Activated T-helper 1 cell treated with anti-CD3 and anti-CD28 coated beads, Interleukin-12 subunit alpha, Interleukin-12 subunit beta, Interleukin-2, Interleukin-4 antibody, amounts not matched to agents 30 ng/mL and 10 ng/mL and 1 ng/mL, durations not matched to agents 14 hours and 24 hours and 36 hours (primary cell): ENCODE measurements around the gene PDE2A. TPM values are rescaled to one million over a fixed set of nuclear protein-coding genes. Genes with fewer than 3 reads are reported as not detected.

Experiments
- DNase-seq: peaks from one replicate; pipeline ENCODE4 v3.0.0; 2021; ENCODE audit warnings: low spot score
- H3K27ac Mint-ChIP-seq: one replicate; pipeline ENCODE4 v1.8.0; 2021; ENCODE audit warnings: mild to moderate bottlenecking, mixed read lengths
- H3K27me3 Mint-ChIP-seq: one replicate; pipeline ENCODE4 v1.8.0; 2022; ENCODE audit warnings: mild to moderate bottlenecking, moderate library complexity, mixed read lengths; ENCODE audit not compliant: insufficient read depth
- H3K36me3 Mint-ChIP-seq: one replicate; pipeline ENCODE4 v1.8.0; 2021; ENCODE audit warnings: low read depth, mixed read lengths
- H3K4me1 Mint-ChIP-seq: one replicate; pipeline ENCODE4 v1.8.0; 2021; ENCODE audit warnings: low read depth, mixed read lengths
- H3K4me3 Mint-ChIP-seq: one replicate; pipeline ENCODE4 v1.8.0; 2021; ENCODE audit warnings: mild to moderate bottlenecking, moderate library complexity, mixed read lengths
- H3K9me3 Mint-ChIP-seq: one replicate; pipeline ENCODE4 v1.8.0; 2021; ENCODE audit warnings: mixed read lengths
- intact Hi-C: fragments of 100-400 bp; cut with micrococcal nuclease; formaldehyde crosslinking; loops from one replicate; pipeline ENCODE4 v1.15.1; 2024
- total RNA-seq: library from RNA; stranded (reverse); gene quantifications from 2 replicates; pipeline ENCODE4 v1.2.3, GENCODE V29; 2022

Gene PDE2A
- total RNA-seq, 1 donor from 2014 or later = 0.57 TPM

GRCh38 chr11:72687326-72687725 lies 13.1 kb upstream of the PDE2A start:
- H3K36me3 Mint-ChIP-seq = peaks cover 15% of the 10 kb centered on the region
- no peaks in the 10 kb centered on the region for H3K9me3 Mint-ChIP-seq
- H3K4me3 Mint-ChIP-seq = no peak overlapping the region
- intact Hi-C loops = no loop called here
- H3K27ac Mint-ChIP-seq = no peak overlapping the region
- no peak for DNase-seq
- H3K27me3 Mint-ChIP-seq = no peaks in the 10 kb centered on the region
- peaks cover 41% of the 10 kb centered on the region for H3K4me1 Mint-ChIP-seq

GRCh38 chr11:72686639-72687220 lies 12.5 kb upstream of the PDE2A start:
- no peaks in the 10 kb centered on the region for H3K27me3 Mint-ChIP-seq
- peaks cover 43% of the 10 kb centered on the region for H3K4me1 Mint-ChIP-seq
- intact Hi-C loops = loop anchor here (1.0 kb wide), 2 partner anchors 18 to 36 kb away; no protein-coding TSS in a partner anchor
- no peak for DNase-seq
- H3K9me3 Mint-ChIP-seq = no peaks in the 10 kb centered on the region
- H3K36me3 Mint-ChIP-seq = peaks cover 17% of the 10 kb centered on the region
- peak overlapping the region; percentile 47 for H3K4me3 Mint-ChIP-seq
- peak overlapping the region; percentile 84 for H3K27ac Mint-ChIP-seq

GRCh38 chr11:72685560-72686480 lies 11.6 kb upstream of the PDE2A start:
- Mint-ChIP-seq H3K4me1 (peaks cover 43% of the 10 kb centered on the region), H3K9me3 (no peaks in the 10 kb centered on the region), H3K27ac (peak overlapping the region; percentile 84), H3K4me3 (peak overlapping the region; percentile 47), H3K36me3 (peaks cover 17% of the 10 kb centered on the region), H3K27me3 (no peaks in the 10 kb centered on the region)
- intact Hi-C loops = loop anchor here (1.0 kb wide), 2 partner anchors 18 to 36 kb away; no protein-coding TSS in a partner anchor
- DNase-seq = peak; percentile 22

- Mint-ChIP-seq H3K4me3 (no peak overlapping the region), H3K27ac (peak overlapping the region; percentile 34), H3K4me1 (peaks cover 43% of the 10 kb centered on the region), H3K9me3 (no peaks in the 10 kb centered on the region), H3K36me3 (peaks cover 14% of the 10 kb centered on the region), H3K27me3 (peaks cover 6% of the 10 kb centered on the region)
- intact Hi-C loops = no loop called here
- DNase-seq = peak; percentile 22
Observed at GRCh38 chr11:72684236-72684912, 10.2 kb upstream of the PDE2A start.

- peaks cover 43% of the 10 kb centered on the region for H3K4me1 Mint-ChIP-seq
- peak; percentile 49 for DNase-seq
- no peak overlapping the region for H3K4me3 Mint-ChIP-seq
- peaks cover 14% of the 10 kb centered on the region for H3K36me3 Mint-ChIP-seq
- peaks cover 10% of the 10 kb centered on the region for H3K27me3 Mint-ChIP-seq
- intact Hi-C loops = loop anchor here (1.0 kb wide), 3 partner anchors 98 to 212 kb away; no protein-coding TSS in a partner anchor
- no peaks in the 10 kb centered on the region for H3K9me3 Mint-ChIP-seq
- peak overlapping the region; percentile 50 for H3K27ac Mint-ChIP-seq
Observed at GRCh38 chr11:72683782-72684200, 9.6 kb upstream of the PDE2A start.

GRCh38 chr11:72682858-72683243 lies 8.6 kb upstream of the PDE2A start:
- Mint-ChIP-seq H3K9me3 (no peaks in the 10 kb centered on the region), H3K4me3 (no peak overlapping the region), H3K4me1 (peaks cover 34% of the 10 kb centered on the region), H3K27ac (no peak overlapping the region), H3K27me3 (peaks cover 10% of the 10 kb centered on the region), H3K36me3 (peaks cover 11% of the 10 kb centered on the region)
- DNase-seq = no peak
- intact Hi-C loops = loop anchor here (1.0 kb wide), 3 partner anchors 98 to 212 kb away; no protein-coding TSS in a partner anchor

GRCh38 chr11:72682238-72682857 lies 8.1 kb upstream of the PDE2A start:
- Mint-ChIP-seq H3K4me3 (no peak overlapping the region), H3K9me3 (no peaks in the 10 kb centered on the region), H3K27me3 (peaks cover 12% of the 10 kb centered on the region), H3K36me3 (peaks cover 11% of the 10 kb centered on the region), H3K4me1 (peaks cover 34% of the 10 kb centered on the region), H3K27ac (peak overlapping the region; percentile 53)
- intact Hi-C loops = no loop called here
- DNase-seq = no peak

GRCh38 chr11:72681226-72682153 lies 7.3 kb upstream of the PDE2A start:
- Mint-ChIP-seq H3K4me3 (no peak overlapping the region), H3K36me3 (peaks cover 8% of the 10 kb centered on the region), H3K9me3 (no peaks in the 10 kb centered on the region), H3K27ac (no peak overlapping the region), H3K4me1 (peaks cover 28% of the 10 kb centered on the region), H3K27me3 (peaks cover 20% of the 10 kb centered on the region)
- intact Hi-C loops = no loop called here
- no peak for DNase-seq

GRCh38 chr11:72680624-72681158 lies 6.5 kb upstream of the PDE2A start:
- H3K36me3 Mint-ChIP-seq = peaks cover 6% of the 10 kb centered on the region
- no peak overlapping the region for H3K27ac Mint-ChIP-seq
- DNase-seq = no peak
- intact Hi-C loops = no loop called here
- H3K4me3 Mint-ChIP-seq = no peak overlapping the region
- peaks cover 24% of the 10 kb centered on the region for H3K27me3 Mint-ChIP-seq
- no peaks in the 10 kb centered on the region for H3K9me3 Mint-ChIP-seq
- H3K4me1 Mint-ChIP-seq = peaks cover 20% of the 10 kb centered on the region

GRCh38 chr11:72679869-72680268 lies 5.6 kb upstream of the PDE2A start:
- Mint-ChIP-seq H3K4me1 (peaks cover 17% of the 10 kb centered on the region), H3K27me3 (peaks cover 31% of the 10 kb centered on the region), H3K27ac (no peak overlapping the region), H3K36me3 (peaks cover 6% of the 10 kb centered on the region), H3K9me3 (no peaks in the 10 kb centered on the region), H3K4me3 (no peak overlapping the region)
- no peak for DNase-seq
- intact Hi-C loops = no loop called here

GRCh38 chr11:72678524-72678923 lies 4.3 kb upstream of the PDE2A start:
- H3K27me3 Mint-ChIP-seq = peaks cover 39% of the 10 kb centered on the region
- H3K4me1 Mint-ChIP-seq = peaks cover 9% of the 10 kb centered on the region

More at GRCh38 chr11:72678524-72678923, 4.3 kb upstream of the PDE2A start:
- H3K4me3 Mint-ChIP-seq = no peak overlapping the region
- no peaks in the 10 kb centered on the region for H3K9me3 Mint-ChIP-seq
- intact Hi-C loops = no loop called here
- no peak for DNase-seq
- H3K27ac Mint-ChIP-seq = no peak overlapping the region
- peaks cover 3% of the 10 kb centered on the region for H3K36me3 Mint-ChIP-seq
